ENCODE measurements around the gene PPARG. TPM values are rescaled to one million over a fixed set of nuclear protein-coding genes. Genes with fewer than 3 reads are reported as not detected.

PPARG gene
- total RNA-seq, 1 experiment from 2014 or later: 0.79 TPM

DNA sequence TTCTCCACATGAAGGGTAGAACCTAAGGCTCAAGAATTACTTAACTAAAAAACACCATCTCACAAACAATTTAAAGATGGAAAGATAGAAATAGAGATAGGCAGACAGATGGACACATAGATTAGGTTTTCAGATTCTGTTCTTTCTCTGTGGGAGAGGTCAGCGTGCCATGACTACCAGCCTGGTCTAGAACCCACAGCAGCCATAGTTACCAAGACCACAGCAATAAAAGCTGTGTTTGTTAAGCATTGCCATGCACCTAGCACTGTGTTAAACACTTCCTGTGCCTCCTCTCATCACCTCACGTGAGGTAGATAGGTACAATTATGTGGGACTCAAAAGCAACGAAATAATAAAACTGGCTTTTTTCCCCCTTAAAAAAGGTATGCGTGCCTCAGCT lies 112.3 kb downstream of the PPARG start:
- TF ChIP-seq, protein P1, sequence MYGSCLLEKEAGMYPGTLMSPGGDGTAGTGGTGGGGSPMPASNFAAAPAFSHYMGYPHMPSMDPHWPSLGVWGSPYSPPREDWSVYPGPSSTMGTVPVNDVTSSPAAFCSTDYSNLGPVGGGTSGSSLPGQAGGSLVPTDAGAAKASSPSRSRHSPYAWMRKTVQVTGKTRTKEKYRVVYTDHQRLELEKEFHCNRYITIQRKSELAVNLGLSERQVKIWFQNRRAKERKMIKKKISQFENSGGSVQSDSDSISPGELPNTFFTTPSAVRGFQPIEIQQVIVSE (CRISPR knock-in tag; IDR thresholded peaks at IDR 0.05; ENCODE audit: borderline replicate concordance): no peak
- TF ChIP-seq IRF2 (CRISPR knock-in tag; IDR thresholded peaks at IDR 0.05; ENCODE audit: borderline replicate concordance, low read depth) (no peak), ZNF317 (CRISPR knock-in tag; IDR thresholded peaks at IDR 0.05; ENCODE audit: borderline replicate concordance, low read depth) (no peak), ZNF219 (CRISPR knock-in tag; IDR thresholded peaks at IDR 0.05; ENCODE audit: borderline replicate concordance) (no peak), RELA (CRISPR knock-in tag; IDR thresholded peaks at IDR 0.05; ENCODE audit: borderline replicate concordance) (no peak), ELF4 (CRISPR knock-in tag; IDR thresholded peaks at IDR 0.05; ENCODE audit: low read depth) (no peak), KAT7 (CRISPR knock-in tag; IDR thresholded peaks at IDR 0.05; ENCODE audit: borderline replicate concordance) (no peak), ZNF396 (CRISPR knock-in tag; IDR thresholded peaks at IDR 0.05; ENCODE audit: borderline replicate concordance) (no peak), SP1 (CRISPR knock-in tag; conservative IDR thresholded peaks at IDR 0.05) (no peak), SMAD3 (CRISPR knock-in tag; IDR thresholded peaks at IDR 0.05; ENCODE audit: borderline replicate concordance) (no peak)
- TF ChIP-seq, protein P2, sequence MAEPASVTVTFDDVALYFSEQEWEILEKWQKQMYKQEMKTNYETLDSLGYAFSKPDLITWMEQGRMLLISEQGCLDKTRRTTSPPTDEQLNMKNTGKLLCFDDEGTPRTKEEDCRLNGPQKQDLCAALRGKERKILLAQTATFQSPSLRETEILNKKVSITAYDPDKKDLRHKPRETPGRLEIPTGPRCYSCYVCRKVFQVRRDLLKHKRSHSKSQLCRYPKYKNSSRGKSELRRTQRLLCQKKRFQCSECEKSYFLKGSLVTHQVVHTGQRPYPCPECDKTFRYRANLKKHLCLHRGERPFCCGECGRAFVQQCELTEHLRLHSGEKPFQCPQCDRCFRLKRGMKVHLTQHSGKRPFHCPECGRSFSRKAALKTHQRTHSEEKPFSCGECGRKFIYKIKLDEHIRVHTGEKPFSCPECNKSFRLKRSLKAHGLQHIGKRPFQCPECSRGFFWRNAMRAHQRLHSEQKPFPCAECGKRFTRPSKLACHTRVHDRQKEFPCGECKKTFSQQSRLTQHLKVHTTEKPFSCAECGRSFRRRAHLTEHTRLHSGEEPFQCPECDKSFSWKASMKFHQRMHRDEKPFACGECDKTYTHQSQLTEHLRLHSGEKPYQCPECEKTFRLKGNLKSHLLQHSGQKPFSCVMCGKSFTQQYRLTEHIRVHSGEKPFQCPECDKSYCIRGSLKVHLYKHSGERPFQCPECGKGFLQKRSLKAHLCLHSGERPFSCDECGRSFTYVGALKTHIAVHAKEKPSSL (CRISPR knock-in tag; conservative IDR thresholded peaks at IDR 0.05): no peak
- TF ChIP-seq, protein P3, sequence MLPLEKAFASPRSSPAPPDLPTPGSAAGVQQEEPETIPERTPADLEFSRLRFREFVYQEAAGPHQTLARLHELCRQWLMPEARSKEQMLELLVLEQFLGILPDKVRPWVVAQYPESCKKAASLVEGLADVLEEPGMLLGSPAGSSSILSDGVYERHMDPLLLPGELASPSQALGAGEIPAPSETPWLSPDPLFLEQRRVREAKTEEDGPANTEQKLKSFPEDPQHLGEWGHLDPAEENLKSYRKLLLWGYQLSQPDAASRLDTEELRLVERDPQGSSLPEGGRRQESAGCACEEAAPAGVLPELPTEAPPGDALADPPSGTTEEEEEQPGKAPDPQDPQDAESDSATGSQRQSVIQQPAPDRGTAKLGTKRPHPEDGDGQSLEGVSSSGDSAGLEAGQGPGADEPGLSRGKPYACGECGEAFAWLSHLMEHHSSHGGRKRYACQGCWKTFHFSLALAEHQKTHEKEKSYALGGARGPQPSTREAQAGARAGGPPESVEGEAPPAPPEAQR (CRISPR knock-in tag; IDR thresholded peaks at IDR 0.05): no peak
- TF ChIP-seq, protein P4, sequence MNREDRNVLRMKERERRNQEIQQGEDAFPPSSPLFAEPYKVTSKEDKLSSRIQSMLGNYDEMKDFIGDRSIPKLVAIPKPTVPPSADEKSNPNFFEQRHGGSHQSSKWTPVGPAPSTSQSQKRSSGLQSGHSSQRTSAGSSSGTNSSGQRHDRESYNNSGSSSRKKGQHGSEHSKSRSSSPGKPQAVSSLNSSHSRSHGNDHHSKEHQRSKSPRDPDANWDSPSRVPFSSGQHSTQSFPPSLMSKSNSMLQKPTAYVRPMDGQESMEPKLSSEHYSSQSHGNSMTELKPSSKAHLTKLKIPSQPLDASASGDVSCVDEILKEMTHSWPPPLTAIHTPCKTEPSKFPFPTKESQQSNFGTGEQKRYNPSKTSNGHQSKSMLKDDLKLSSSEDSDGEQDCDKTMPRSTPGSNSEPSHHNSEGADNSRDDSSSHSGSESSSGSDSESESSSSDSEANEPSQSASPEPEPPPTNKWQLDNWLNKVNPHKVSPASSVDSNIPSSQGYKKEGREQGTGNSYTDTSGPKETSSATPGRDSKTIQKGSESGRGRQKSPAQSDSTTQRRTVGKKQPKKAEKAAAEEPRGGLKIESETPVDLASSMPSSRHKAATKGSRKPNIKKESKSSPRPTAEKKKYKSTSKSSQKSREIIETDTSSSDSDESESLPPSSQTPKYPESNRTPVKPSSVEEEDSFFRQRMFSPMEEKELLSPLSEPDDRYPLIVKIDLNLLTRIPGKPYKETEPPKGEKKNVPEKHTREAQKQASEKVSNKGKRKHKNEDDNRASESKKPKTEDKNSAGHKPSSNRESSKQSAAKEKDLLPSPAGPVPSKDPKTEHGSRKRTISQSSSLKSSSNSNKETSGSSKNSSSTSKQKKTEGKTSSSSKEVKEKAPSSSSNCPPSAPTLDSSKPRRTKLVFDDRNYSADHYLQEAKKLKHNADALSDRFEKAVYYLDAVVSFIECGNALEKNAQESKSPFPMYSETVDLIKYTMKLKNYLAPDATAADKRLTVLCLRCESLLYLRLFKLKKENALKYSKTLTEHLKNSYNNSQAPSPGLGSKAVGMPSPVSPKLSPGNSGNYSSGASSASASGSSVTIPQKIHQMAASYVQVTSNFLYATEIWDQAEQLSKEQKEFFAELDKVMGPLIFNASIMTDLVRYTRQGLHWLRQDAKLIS (CRISPR knock-in tag; IDR thresholded peaks at IDR 0.05; ENCODE audit: borderline replicate concordance): no peak
- TF ChIP-seq, protein P5, sequence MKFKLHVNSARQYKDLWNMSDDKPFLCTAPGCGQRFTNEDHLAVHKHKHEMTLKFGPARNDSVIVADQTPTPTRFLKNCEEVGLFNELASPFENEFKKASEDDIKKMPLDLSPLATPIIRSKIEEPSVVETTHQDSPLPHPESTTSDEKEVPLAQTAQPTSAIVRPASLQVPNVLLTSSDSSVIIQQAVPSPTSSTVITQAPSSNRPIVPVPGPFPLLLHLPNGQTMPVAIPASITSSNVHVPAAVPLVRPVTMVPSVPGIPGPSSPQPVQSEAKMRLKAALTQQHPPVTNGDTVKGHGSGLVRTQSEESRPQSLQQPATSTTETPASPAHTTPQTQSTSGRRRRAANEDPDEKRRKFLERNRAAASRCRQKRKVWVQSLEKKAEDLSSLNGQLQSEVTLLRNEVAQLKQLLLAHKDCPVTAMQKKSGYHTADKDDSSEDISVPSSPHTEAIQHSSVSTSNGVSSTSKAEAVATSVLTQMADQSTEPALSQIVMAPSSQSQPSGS (CRISPR knock-in tag; IDR thresholded peaks at IDR 0.05; ENCODE audit: borderline replicate concordance, low read depth): no peak
- TF ChIP-seq, protein P6, sequence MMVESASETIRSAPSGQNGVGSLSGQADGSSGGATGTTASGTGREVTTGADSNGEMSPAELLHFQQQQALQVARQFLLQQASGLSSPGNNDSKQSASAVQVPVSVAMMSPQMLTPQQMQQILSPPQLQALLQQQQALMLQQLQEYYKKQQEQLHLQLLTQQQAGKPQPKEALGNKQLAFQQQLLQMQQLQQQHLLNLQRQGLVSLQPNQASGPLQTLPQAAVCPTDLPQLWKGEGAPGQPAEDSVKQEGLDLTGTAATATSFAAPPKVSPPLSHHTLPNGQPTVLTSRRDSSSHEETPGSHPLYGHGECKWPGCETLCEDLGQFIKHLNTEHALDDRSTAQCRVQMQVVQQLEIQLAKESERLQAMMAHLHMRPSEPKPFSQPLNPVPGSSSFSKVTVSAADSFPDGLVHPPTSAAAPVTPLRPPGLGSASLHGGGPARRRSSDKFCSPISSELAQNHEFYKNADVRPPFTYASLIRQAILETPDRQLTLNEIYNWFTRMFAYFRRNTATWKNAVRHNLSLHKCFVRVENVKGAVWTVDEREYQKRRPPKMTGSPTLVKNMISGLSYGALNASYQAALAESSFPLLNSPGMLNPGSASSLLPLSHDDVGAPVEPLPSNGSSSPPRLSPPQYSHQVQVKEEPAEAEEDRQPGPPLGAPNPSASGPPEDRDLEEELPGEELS (CRISPR knock-in tag; IDR thresholded peaks at IDR 0.05): no peak
- TF ChIP-seq, protein P7, sequence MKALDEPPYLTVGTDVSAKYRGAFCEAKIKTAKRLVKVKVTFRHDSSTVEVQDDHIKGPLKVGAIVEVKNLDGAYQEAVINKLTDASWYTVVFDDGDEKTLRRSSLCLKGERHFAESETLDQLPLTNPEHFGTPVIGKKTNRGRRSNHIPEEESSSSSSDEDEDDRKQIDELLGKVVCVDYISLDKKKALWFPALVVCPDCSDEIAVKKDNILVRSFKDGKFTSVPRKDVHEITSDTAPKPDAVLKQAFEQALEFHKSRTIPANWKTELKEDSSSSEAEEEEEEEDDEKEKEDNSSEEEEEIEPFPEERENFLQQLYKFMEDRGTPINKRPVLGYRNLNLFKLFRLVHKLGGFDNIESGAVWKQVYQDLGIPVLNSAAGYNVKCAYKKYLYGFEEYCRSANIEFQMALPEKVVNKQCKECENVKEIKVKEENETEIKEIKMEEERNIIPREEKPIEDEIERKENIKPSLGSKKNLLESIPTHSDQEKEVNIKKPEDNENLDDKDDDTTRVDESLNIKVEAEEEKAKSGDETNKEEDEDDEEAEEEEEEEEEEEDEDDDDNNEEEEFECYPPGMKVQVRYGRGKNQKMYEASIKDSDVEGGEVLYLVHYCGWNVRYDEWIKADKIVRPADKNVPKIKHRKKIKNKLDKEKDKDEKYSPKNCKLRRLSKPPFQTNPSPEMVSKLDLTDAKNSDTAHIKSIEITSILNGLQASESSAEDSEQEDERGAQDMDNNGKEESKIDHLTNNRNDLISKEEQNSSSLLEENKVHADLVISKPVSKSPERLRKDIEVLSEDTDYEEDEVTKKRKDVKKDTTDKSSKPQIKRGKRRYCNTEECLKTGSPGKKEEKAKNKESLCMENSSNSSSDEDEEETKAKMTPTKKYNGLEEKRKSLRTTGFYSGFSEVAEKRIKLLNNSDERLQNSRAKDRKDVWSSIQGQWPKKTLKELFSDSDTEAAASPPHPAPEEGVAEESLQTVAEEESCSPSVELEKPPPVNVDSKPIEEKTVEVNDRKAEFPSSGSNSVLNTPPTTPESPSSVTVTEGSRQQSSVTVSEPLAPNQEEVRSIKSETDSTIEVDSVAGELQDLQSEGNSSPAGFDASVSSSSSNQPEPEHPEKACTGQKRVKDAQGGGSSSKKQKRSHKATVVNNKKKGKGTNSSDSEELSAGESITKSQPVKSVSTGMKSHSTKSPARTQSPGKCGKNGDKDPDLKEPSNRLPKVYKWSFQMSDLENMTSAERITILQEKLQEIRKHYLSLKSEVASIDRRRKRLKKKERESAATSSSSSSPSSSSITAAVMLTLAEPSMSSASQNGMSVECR (CRISPR knock-in tag; IDR thresholded peaks at IDR 0.05; ENCODE audit: borderline replicate concordance): no peak
- TF ChIP-seq, protein P8, sequence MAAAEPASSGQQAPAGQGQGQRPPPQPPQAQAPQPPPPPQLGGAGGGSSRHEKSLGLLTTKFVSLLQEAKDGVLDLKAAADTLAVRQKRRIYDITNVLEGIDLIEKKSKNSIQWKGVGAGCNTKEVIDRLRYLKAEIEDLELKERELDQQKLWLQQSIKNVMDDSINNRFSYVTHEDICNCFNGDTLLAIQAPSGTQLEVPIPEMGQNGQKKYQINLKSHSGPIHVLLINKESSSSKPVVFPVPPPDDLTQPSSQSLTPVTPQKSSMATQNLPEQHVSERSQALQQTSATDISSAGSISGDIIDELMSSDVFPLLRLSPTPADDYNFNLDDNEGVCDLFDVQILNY (CRISPR knock-in tag; IDR thresholded peaks at IDR 0.05): no peak
- TF ChIP-seq, protein P9, sequence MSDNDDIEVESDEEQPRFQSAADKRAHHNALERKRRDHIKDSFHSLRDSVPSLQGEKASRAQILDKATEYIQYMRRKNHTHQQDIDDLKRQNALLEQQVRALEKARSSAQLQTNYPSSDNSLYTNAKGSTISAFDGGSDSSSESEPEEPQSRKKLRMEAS (CRISPR knock-in tag; IDR thresholded peaks at IDR 0.05): no peak
- H3K27ac Mint-ChIP-seq: no peak overlapping the region; the same call in 1 of the 2 replicates
- ChIA-PET POLR2A (no interaction called here), CTCF (no interaction called here)
- DNase-seq (ENCODE audit: low spot score): no peak
- no peaks in the 10 kb centered on the region; the same call in 1 of the 2 replicates for H3K27me3 Mint-ChIP-seq (ENCODE audit: low read depth)
- no peak for ATAC-seq
- H3K36me3 Mint-ChIP-seq: no peaks in the 10 kb centered on the region
- no peak overlapping the region for H3K4me3 Mint-ChIP-seq
- H3K9me3 Mint-ChIP-seq: no peaks in the 10 kb centered on the region
- no peaks in the 10 kb centered on the region for H3K4me1 Mint-ChIP-seq
